Osteoblast (primary cell): ENCODE measurements around the gene DTNBP1. TPM values are rescaled to one million over a fixed set of nuclear protein-coding genes. Genes with fewer than 3 reads are reported as not detected.

Source experiments
- DNase-seq: peaks from one replicate; pipeline ENCODE4 v3.0.0; 2011; ENCODE audit warnings: low spot score, mixed read lengths; ENCODE audit not compliant: insufficient read length; ENCODE audit errors: missing footprints
- H2AFZ ChIP-seq: 2 replicates; pipeline ENCODE4 v1.6.0; 2011; ENCODE audit warnings: mild to moderate bottlenecking, low read length
- H3K27ac ChIP-seq: 2 replicates; pipeline ENCODE4 v1.5.1; 2011; ENCODE audit warnings: mild to moderate bottlenecking, low read depth, low read length, moderate library complexity
- H3K27me3 ChIP-seq: 2 replicates; pipeline ENCODE4 v1.6.0; 2012; ENCODE audit warnings: mild to moderate bottlenecking, control low read depth, inconsistent platforms, low read length, moderate library complexity; ENCODE audit not compliant: insufficient read depth
- H3K36me3 ChIP-seq: 2 replicates; pipeline ENCODE4 v1.5.1; 2011; ENCODE audit warnings: mild to moderate bottlenecking, low read length, control low read depth, moderate library complexity; ENCODE audit not compliant: insufficient read depth
- H3K4me1 ChIP-seq: 2 replicates; pipeline ENCODE4 v1.5.1; 2011; ENCODE audit warnings: mild to moderate bottlenecking, low read length, control low read depth, moderate library complexity; ENCODE audit not compliant: insufficient read depth
- H3K4me2 ChIP-seq: 2 replicates; pipeline ENCODE4 v1.6.0; 2011; ENCODE audit warnings: mild to moderate bottlenecking, low read length; ENCODE audit not compliant: insufficient read depth
- H3K4me3 ChIP-seq: fragments of 200-600 bp; sonication (generic); 3 replicates; pipeline ENCODE4 v1.5.1; 2012; ENCODE audit warnings: mild to moderate bottlenecking, low read length, inconsistent platforms; ENCODE audit not compliant: insufficient read depth
- H3K79me2 ChIP-seq: 2 replicates; pipeline ENCODE4 v1.6.0; 2012; ENCODE audit warnings: mild to moderate bottlenecking, low read length, control low read depth, inconsistent platforms; ENCODE audit not compliant: insufficient read depth
- H3K9me3 ChIP-seq: 2 replicates; pipeline ENCODE4 v1.5.1; 2011; ENCODE audit warnings: low read depth, low read length, control low read depth
- H4K20me1 ChIP-seq: 2 replicates; pipeline ENCODE4 v1.6.0; 2012; ENCODE audit warnings: mild to moderate bottlenecking, low read length, control low read depth; ENCODE audit not compliant: insufficient read depth
- CTCF ChIP-seq: IDR thresholded peaks from 2 replicates; pipeline ENCODE4 v1.5.1; 2011; ENCODE audit warnings: mild to moderate bottlenecking, low read depth, low read length, moderate library complexity; ENCODE audit errors: extremely low read depth
- total RNA-seq: library from RNA; depleted of rRNA; stranded (reverse); fragments of >200 nt; gene quantifications from 2 replicates; pipeline ENCODE4 v1.2.3, GENCODE V29; 2012

The DTNBP1 gene
- total RNA-seq, 1 donor = 5.8 TPM

GRCh38 chr6:15631432-15631831 is 31.4 kb downstream of the DTNBP1 start:
- Histone ChIP-seq H3K4me1 (peaks cover 20% of the 10 kb centered on the region), H3K4me2 (no peak overlapping the region), H3K27ac (no peak overlapping the region), H3K27me3 (no peaks in the 10 kb centered on the region), H2AFZ (no peak overlapping the region), H4K20me1 (no peaks in the 10 kb centered on the region), H3K9me3 (no peaks in the 10 kb centered on the region), H3K36me3 (no peaks in the 10 kb centered on the region), H3K4me3 (no peak overlapping the region), H3K79me2 (no peaks in the 10 kb centered on the region)
- TF ChIP-seq CTCF = no peak
- no peak for DNase-seq

GRCh38 chr6:15630202-15630601 is 32.6 kb downstream of the DTNBP1 start:
- no peak for TF ChIP-seq CTCF
- no peak for DNase-seq

GRCh38 chr6:15629487-15629886 is 33.3 kb downstream of the DTNBP1 start:
- no peak overlapping the region for H2AFZ ChIP-seq
- no peak for DNase-seq
- H3K9me3 ChIP-seq = no peaks in the 10 kb centered on the region
- no peak overlapping the region for H3K4me2 ChIP-seq
- no peaks in the 10 kb centered on the region for H4K20me1 ChIP-seq
- H3K79me2 ChIP-seq = peaks cover 4% of the 10 kb centered on the region
- H3K4me1 ChIP-seq = peaks cover 20% of the 10 kb centered on the region
- no peaks in the 10 kb centered on the region for H3K27me3 ChIP-seq
- H3K27ac ChIP-seq = no peak overlapping the region
- no peak for TF ChIP-seq CTCF
- no peaks in the 10 kb centered on the region for H3K36me3 ChIP-seq
- H3K4me3 ChIP-seq = no peak overlapping the region

More at GRCh38 chr6:15630202-15630601, 32.6 kb downstream of the DTNBP1 start:
- H3K27me3 ChIP-seq = no peaks in the 10 kb centered on the region
- no peaks in the 10 kb centered on the region for H3K36me3 ChIP-seq
- no peak overlapping the region for H3K4me2 ChIP-seq
- no peak overlapping the region for H3K4me3 ChIP-seq
- H3K9me3 ChIP-seq = no peaks in the 10 kb centered on the region
- H3K79me2 ChIP-seq = peaks cover 4% of the 10 kb centered on the region
- no peak overlapping the region for H2AFZ ChIP-seq
- H3K4me1 ChIP-seq = peaks cover 20% of the 10 kb centered on the region
- no peak overlapping the region for H3K27ac ChIP-seq
- no peaks in the 10 kb centered on the region for H4K20me1 ChIP-seq

GRCh38 chr6:15628499-15629131 is 34.2 kb downstream of the DTNBP1 start:
- Histone ChIP-seq H3K4me2 (peak overlapping the region; percentile 49), H4K20me1 (peaks cover 3% of the 10 kb centered on the region), H3K9me3 (no peaks in the 10 kb centered on the region), H3K27ac (peak overlapping the region; percentile 42), H3K4me1 (peaks cover 20% of the 10 kb centered on the region), H3K27me3 (no peaks in the 10 kb centered on the region), H3K4me3 (no peak overlapping the region), H3K36me3 (no peaks in the 10 kb centered on the region), H3K79me2 (peaks cover 4% of the 10 kb centered on the region), H2AFZ (no peak overlapping the region)
- no peak for TF ChIP-seq CTCF
- DNase-seq = peak; percentile 87
